ENCODE measurements around the gene SHISAL1. TPM values are rescaled to one million over a fixed set of nuclear protein-coding genes. Genes with fewer than 3 reads are reported as not detected.

SHISAL1 gene
- total RNA-seq, 1 experiment from 2014 or later: 2.9 TPM

GRCh38 chr22:44225091-44225689, 87.6 kb downstream of the SHISAL1 start:
- Histone ChIP-seq H2BK12ac (ENCODE audit: insufficient read length, low read depth, low read length) (no peak overlapping the region), H4K20me1 (ENCODE audit: control insufficient read depth, insufficient read depth, insufficient read length) (peaks cover 5% of the 10 kb centered on the region), H3K79me1 (ENCODE audit: insufficient read depth, low read depth, low read length, poor library complexity, severe bottlenecking) (no peaks in the 10 kb centered on the region), H2BK120ac (ENCODE audit: low read depth, low read length, poor library complexity, severe bottlenecking) (no peak overlapping the region), H3K14ac (ENCODE audit: insufficient read depth, low read length) (no peak overlapping the region), H3K27me3 (ENCODE audit: insufficient read depth, low read length) (no peaks in the 10 kb centered on the region), H3K23ac (ENCODE audit: insufficient read length, low read depth, low read length) (no peak overlapping the region), H4K5ac (ENCODE audit: insufficient read length, low read depth, low read length) (no peak overlapping the region), H3K56ac (ENCODE audit: insufficient read length, low read depth, low read length) (no peak overlapping the region), H3K4me2 (ENCODE audit: insufficient read depth, insufficient read length, low read length) (no peak overlapping the region), H2BK15ac (ENCODE audit: low read depth, low read length) (no peak overlapping the region), H2BK5ac (ENCODE audit: insufficient read length, low read length) (no peak overlapping the region), H3K9me3 (ENCODE audit: control insufficient read depth, low read depth, low read length) (no peaks in the 10 kb centered on the region), H4K91ac (ENCODE audit: insufficient read length, low read depth, low read length) (no peak overlapping the region), H2AFZ (ENCODE audit: low read length) (no peak overlapping the region), H3K4ac (ENCODE audit: low read depth, low read length) (no peak overlapping the region), H2BK20ac (ENCODE audit: low read depth, low read length, poor library complexity, severe bottlenecking) (no peak overlapping the region), H2AK5ac (ENCODE audit: insufficient read length, low read length) (no peak overlapping the region), H3K4me1 (ENCODE audit: insufficient read depth, low read length) (no peaks in the 10 kb centered on the region), H4K8ac (replicated peaks; ENCODE audit: insufficient read length, low read depth, low read length) (no peak overlapping the region), H3T11ph (ENCODE audit: low read length) (no peak overlapping the region), H3K79me2 (ENCODE audit: insufficient read depth, low read length) (no peaks in the 10 kb centered on the region), H3K27ac (ENCODE audit: insufficient read length, low read depth, low read length) (no peak overlapping the region), H3K23me2 (ENCODE audit: insufficient read length, low read depth, low read length, poor library complexity, severe bottlenecking) (no peaks in the 10 kb centered on the region), H3K18ac (ENCODE audit: insufficient read length, low read depth, low read length) (no peak overlapping the region), H3K9ac (ENCODE audit: extremely low read depth, insufficient read length, low read length) (no peak overlapping the region)
- WGBS (ENCODE audit: extremely low coverage, insufficient read length, low lambda C conversion rate): no CpG with 5 or more reads among the region's 11 CpGs
- peaks cover 0 to 9% (median 0%) of the 10 kb centered on the region in 3 experiments; a peak in 2 of 7 replicates for H3K36me3 Mint-ChIP-seq (ENCODE audit: insufficient read depth in 1 of 3, low read depth in 3 of 3)
- H3K4me1 Mint-ChIP-seq: no peaks in the 10 kb centered on the region
- peaks cover 14% of the 10 kb centered on the region for H3K27me3 Mint-ChIP-seq (ENCODE audit: low read depth)
- TF ChIP-seq CTCF (conservative IDR thresholded peaks at IDR 0.05): no peak
- no peak for DNase-seq
- peak overlapping the region in 1 of 3 experiments; percentile 12; a peak in 1 of 7 replicates for H3K27ac Mint-ChIP-seq
- peaks cover 18 to 19% of the 10 kb centered on the region in 2 experiments for H3K9me3 Mint-ChIP-seq
- H3K4me3 Mint-ChIP-seq: no peak overlapping the region
